Activated CD4-positive, alpha-beta T cell treated with anti-CD3 and anti-CD28 coated beads for 48 hours (primary cell): ENCODE results near the gene PLA2G4C.

ENCODE experiments used
- DNase-seq: peaks from one replicate; pipeline ENCODE4 v3.0.0-alpha.2; 2020

The PLA2G4C gene

GRCh38 chr19:48053076-48053475, 57.5 kb downstream of the PLA2G4C start:
- DNase-seq, result no peak

GRCh38 chr19:48051335-48052033, 59.1 kb downstream of the PLA2G4C start:
- DNase-seq, result no peak

GRCh38 chr19:48044561-48044960, 66.1 kb downstream of the PLA2G4C start:
- no peak for DNase-seq

- DNase-seq, result no peak
These were observed 66.8 kb downstream of the PLA2G4C start, which contains the start of gene CABP5 for GRCh38 chr19:48043675-48044258. Gene CABP5 (minus strand): TSS chr19:48044079. CDS start chr19:48043922, 157 bp downstream.

GRCh38 chr19:48041877-48042580, 68.6 kb downstream of the PLA2G4C start:
- DNase-seq, result no peak

- DNase-seq, result no peak
These were observed 73.9 kb downstream of the PLA2G4C start for GRCh38 chr19:48036765-48037164.

GRCh38 chr19:48033604-48034003, 77.0 kb downstream of the PLA2G4C start:
- DNase-seq, result no peak

- no peak for DNase-seq
These were observed 80.5 kb downstream of the PLA2G4C start for GRCh38 chr19:48030073-48030472.

GRCh38 chr19:48029431-48029830, 81.2 kb downstream of the PLA2G4C start:
- DNase-seq, result no peak

- no peak for DNase-seq
These were observed 85.1 kb downstream of the PLA2G4C start for GRCh38 chr19:48025480-48025879.

- no peak for DNase-seq
These were observed 87.1 kb downstream of the PLA2G4C start for GRCh38 chr19:48023518-48023917.

- no peak for DNase-seq
These were observed 87.6 kb downstream of the PLA2G4C start for GRCh38 chr19:48023011-48023410.

- DNase-seq, result no peak
These were observed 89.9 kb downstream of the PLA2G4C start for GRCh38 chr19:48020686-48021085.

GRCh38 chr19:48010932-48011758, 99.5 kb downstream of the PLA2G4C start:
- DNase-seq, result no peak

- peak; percentile 26 for DNase-seq
These were observed 103.9 kb downstream of the PLA2G4C start for GRCh38 chr19:48006762-48007161.

GRCh38 chr19:48004236-48004635, 106.4 kb downstream of the PLA2G4C start:
- no peak for DNase-seq

- no peak for DNase-seq
These were observed 109.8 kb downstream of the PLA2G4C start for GRCh38 chr19:48000846-48001245.

- DNase-seq, result no peak
These were observed 111.8 kb downstream of the PLA2G4C start for GRCh38 chr19:47998800-47999199.
